PFSK-1 (cell line): ENCODE measurements around the gene UBL3.

ENCODE experiments used
- SIN3A ChIP-seq: IDR thresholded peaks from 2 replicates; pipeline ENCODE4 v1.6.1; 2012; ENCODE audit warnings: mild to moderate bottlenecking, low read length, moderate library complexity, borderline replicate concordance; ENCODE audit not compliant: insufficient read depth
- TAF1 ChIP-seq: IDR thresholded peaks from 2 replicates; pipeline ENCODE4 v1.6.1; 2012; ENCODE audit warnings: low read length, control low read depth, borderline replicate concordance; ENCODE audit not compliant: insufficient read depth

GRCh38 chr13:29771247-29771646, 79.2 kb downstream of the UBL3 start:
- no peak for TF ChIP-seq TAF1
- no peak for TF ChIP-seq SIN3A
